Peyer's patch (tissue), 4 donors: ENCODE measurements around the gene MYL1. TPM values are rescaled to one million over a fixed set of nuclear protein-coding genes. Genes with fewer than 3 reads are reported as not detected.

ENCODE experiments used
- DNase-seq, 3 donors: peaks; one replicate each; pipeline ENCODE4 v3.0.0-alpha.2; 2017 to 2019
- H3K27ac ChIP-seq, 4 donors: fragments of 200-600 bp; sonication (generic); one replicate each; pipeline ENCODE4 v1.5.1; 2016 to 2019
- H3K27me3 ChIP-seq, 2 donors: fragments of 200-600 bp; sonication (generic); one replicate each; pipeline ENCODE4 v1.5.1; 2019
- H3K36me3 ChIP-seq, 3 donors: fragments of 200-600 bp; sonication (generic); one replicate each; pipeline ENCODE4 v1.5.1; 2016 to 2019
- H3K4me1 ChIP-seq, 4 donors: fragments of 200-600 bp; sonication (generic); one replicate each; pipeline ENCODE4 v1.5.1; 2016 to 2019
- H3K4me3 ChIP-seq, 4 donors: fragments of 200-600 bp; sonication (generic); 1 replicate in 3 of 4; 2 replicates in 1 of 4; pipeline ENCODE4 v1.5.1; 2016 to 2019; ENCODE audit warnings: mild to moderate bottlenecking in 1 of 4
- H3K9me3 ChIP-seq, 4 donors: fragments of 200-600 bp; sonication (generic); one replicate each; pipeline ENCODE4 v1.5.1; 2016 to 2019; ENCODE audit warnings: mild to moderate bottlenecking in 1 of 4
- POLR2A ChIP-seq, 2 donors: fragments of 450-650 bp; IDR thresholded peaks; one replicate each; pipeline ENCODE4 v1.5.1; 2017; ENCODE audit warnings: antibody characterized with exemption in 2 of 2, mild to moderate bottlenecking in 2 of 2, moderate library complexity in 2 of 2
- total RNA-seq, 4 donors: library from RNA; depleted of rRNA; stranded (reverse); fragments of >200 nt; gene quantifications; one replicate each; pipeline ENCODE4 v1.1.0, GENCODE V29; 2016
- TF ChIP-seq, protein P1 (sequence below), 6 experiments: fragments of 450-650 bp in 4 of 6; fragments of 200-600 bp in 2 of 6; sonication (generic) in 1 of 6; IDR thresholded peaks; one replicate each; pipeline ENCODE4 v1.5.1; 2017 to 2019; ENCODE audit warnings: antibody characterized with exemption in 6 of 6, mild to moderate bottlenecking in 3 of 6, moderate library complexity in 1 of 6

The MYL1 gene
- total RNA-seq, 4 donors from 2014 or later: not detected

DNA sequence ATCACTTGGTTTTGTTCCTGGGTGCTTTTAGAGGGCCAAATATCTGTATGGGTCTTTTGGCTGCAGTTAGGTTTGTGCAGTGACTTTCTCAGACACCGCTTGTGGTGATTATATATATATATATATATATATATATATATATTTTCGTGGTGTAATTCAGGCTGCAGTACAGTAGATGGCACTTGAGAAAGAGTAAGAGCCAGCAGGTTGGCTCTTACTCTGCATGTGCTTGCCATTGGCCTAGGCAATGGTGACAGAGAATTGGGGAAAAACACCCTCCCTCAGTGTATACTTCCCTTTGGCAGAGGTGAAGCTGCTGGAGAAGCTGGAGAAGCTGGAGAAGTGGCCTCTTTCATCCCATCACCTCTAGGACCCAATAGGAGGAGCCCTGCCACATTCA lies 22.2 kb upstream of the MYL1 start:
- peaks cover 0 to 4% (median 0%) of the 10 kb centered on the region in 4 donors for H3K9me3 ChIP-seq
- H3K4me3 ChIP-seq: no peak overlapping the region
- DNase-seq: no peak
- no peaks in the 10 kb centered on the region for H3K4me1 ChIP-seq
- TF ChIP-seq POLR2A (IDR thresholded peaks at IDR 0.05): no peak
- TF ChIP-seq, protein P1, sequence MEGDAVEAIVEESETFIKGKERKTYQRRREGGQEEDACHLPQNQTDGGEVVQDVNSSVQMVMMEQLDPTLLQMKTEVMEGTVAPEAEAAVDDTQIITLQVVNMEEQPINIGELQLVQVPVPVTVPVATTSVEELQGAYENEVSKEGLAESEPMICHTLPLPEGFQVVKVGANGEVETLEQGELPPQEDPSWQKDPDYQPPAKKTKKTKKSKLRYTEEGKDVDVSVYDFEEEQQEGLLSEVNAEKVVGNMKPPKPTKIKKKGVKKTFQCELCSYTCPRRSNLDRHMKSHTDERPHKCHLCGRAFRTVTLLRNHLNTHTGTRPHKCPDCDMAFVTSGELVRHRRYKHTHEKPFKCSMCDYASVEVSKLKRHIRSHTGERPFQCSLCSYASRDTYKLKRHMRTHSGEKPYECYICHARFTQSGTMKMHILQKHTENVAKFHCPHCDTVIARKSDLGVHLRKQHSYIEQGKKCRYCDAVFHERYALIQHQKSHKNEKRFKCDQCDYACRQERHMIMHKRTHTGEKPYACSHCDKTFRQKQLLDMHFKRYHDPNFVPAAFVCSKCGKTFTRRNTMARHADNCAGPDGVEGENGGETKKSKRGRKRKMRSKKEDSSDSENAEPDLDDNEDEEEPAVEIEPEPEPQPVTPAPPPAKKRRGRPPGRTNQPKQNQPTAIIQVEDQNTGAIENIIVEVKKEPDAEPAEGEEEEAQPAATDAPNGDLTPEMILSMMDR (IDR thresholded peaks at IDR 0.05): no peak
- H3K27me3 ChIP-seq: no peaks in the 10 kb centered on the region
- H3K27ac ChIP-seq: no peak overlapping the region
- H3K36me3 ChIP-seq: no peaks in the 10 kb centered on the region

DNA sequence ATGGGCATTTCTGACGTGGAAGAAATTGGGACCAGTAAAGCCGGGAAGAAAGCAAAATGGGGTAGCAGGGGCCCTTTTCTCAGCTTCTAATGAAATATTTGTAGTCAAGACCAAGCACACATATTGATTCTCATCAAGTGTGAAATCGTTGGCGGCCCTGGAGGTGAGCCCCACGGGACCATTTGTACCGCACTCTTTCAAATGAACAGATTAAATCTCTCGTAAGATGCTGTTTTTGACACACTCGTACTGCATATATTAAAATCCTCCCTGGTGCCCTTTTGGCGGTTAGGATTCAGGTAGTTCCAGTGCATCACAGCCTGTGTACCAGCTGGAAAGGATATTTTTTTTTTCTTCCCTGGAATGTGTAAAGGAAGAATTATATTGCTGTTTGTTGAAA lies 9.9 kb upstream of the MYL1 start:
- no peak overlapping the region for H3K4me3 ChIP-seq
- no peak overlapping the region for H3K27ac ChIP-seq
- no peaks in the 10 kb centered on the region for H3K9me3 ChIP-seq
- no peaks in the 10 kb centered on the region for H3K36me3 ChIP-seq
- DNase-seq: no peak
- H3K27me3 ChIP-seq: no peaks in the 10 kb centered on the region
- H3K4me1 ChIP-seq: no peaks in the 10 kb centered on the region
- TF ChIP-seq, protein P1 (IDR thresholded peaks at IDR 0.05): no peak
- TF ChIP-seq POLR2A (IDR thresholded peaks at IDR 0.05): no peak

DNA sequence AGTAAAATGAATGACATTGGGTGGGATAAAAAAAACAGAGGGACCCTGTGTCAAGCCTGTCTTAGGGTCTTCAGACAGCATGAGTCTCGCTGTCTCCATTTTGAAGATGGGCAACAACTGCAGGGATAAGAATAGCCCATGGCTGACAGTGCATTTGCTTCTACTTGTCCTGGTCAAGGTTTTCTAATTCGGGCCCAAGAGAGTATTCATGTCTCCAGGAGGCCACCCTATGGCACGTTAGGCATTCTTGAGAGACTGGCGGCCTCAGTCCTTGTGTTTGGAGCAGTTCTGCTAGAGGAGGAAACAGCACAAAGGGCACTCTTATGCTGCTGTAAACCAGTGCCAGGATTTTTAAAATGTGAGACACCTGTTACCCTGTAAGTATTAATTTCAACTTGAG lies 9.5 kb upstream of the MYL1 start:
- H3K36me3 ChIP-seq: no peaks in the 10 kb centered on the region
- no peak overlapping the region for H3K4me3 ChIP-seq
- TF ChIP-seq, protein P1 (IDR thresholded peaks at IDR 0.05): no peak
- TF ChIP-seq POLR2A (IDR thresholded peaks at IDR 0.05): no peak
- DNase-seq: no peak
- no peak overlapping the region for H3K27ac ChIP-seq
- no peaks in the 10 kb centered on the region for H3K4me1 ChIP-seq
- no peaks in the 10 kb centered on the region for H3K27me3 ChIP-seq
- H3K9me3 ChIP-seq: no peaks in the 10 kb centered on the region

DNA sequence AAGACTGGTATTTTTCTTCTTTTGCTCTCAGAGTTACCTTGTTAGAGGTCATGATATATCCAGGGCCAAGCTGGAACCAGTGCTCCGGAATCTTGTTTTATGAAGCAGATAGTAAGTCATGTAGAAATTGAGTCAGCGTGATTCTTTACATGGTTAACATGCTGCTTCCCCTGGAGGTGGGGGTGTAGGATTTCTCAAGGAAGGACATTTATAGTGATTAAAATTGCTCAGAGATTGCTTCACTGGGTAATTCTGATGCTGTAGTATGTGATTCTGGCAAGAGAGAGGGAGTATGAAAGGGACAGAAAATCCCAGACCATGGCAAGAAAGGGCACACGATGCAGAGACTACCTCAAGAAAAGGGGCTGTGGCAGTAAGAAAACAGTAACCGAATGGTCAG lies 8.0 kb upstream of the MYL1 start:
- no peaks in the 10 kb centered on the region for H3K9me3 ChIP-seq
- no peak for TF ChIP-seq POLR2A (IDR thresholded peaks at IDR 0.05)
- TF ChIP-seq, protein P1 (IDR thresholded peaks at IDR 0.05): no peak
- DNase-seq: no peak
- no peak overlapping the region for H3K27ac ChIP-seq
- H3K27me3 ChIP-seq: no peaks in the 10 kb centered on the region
- no peaks in the 10 kb centered on the region for H3K36me3 ChIP-seq
- no peaks in the 10 kb centered on the region for H3K4me1 ChIP-seq
- no peak overlapping the region for H3K4me3 ChIP-seq

DNA sequence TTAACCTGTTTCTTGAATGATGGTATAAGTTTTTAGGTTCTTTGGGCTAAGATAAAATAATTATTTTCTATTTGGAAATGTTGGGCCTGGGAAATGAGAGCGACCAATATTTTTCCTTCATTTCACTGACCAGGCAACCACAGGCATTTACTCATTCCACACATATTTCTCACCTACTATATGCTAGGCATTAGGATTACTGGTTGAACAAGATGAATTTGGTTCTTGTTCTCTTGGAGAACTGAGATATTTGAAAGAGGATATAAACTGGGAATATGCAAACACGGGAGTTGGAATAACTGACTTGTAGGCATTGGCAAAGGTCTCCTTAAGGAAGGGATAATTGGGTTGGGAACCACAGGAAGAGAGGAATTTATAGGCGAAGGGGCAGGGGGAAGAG lies 3.9 kb upstream of the MYL1 start:
- no peaks in the 10 kb centered on the region for H3K4me1 ChIP-seq
- H3K4me3 ChIP-seq: no peak overlapping the region
- DNase-seq: no peak
- no peaks in the 10 kb centered on the region for H3K36me3 ChIP-seq
- H3K27ac ChIP-seq: no peak overlapping the region
- TF ChIP-seq, protein P1 (IDR thresholded peaks at IDR 0.05): no peak
- no peak for TF ChIP-seq POLR2A (IDR thresholded peaks at IDR 0.05)
- no peaks in the 10 kb centered on the region for H3K9me3 ChIP-seq
- no peaks in the 10 kb centered on the region for H3K27me3 ChIP-seq

DNA sequence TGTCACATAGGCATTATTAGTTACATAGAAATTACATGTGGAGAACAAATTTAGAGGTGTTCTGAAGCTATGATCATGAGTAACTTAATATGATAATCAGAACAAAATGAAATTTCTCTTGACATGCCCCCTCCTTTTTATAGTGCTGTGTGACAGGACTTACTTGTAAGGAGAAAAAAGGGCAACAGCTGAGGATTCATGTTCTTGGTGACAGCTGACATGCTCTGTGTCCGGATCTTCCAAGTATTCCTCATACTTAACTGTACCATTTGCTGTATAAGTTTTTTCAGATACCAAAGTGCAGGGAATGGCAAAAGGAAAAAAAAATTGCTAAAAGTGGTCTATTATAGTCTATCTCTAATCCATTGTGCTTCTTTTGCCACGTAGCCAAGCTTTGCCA lies 3.5 kb upstream of the MYL1 start:
- Histone ChIP-seq H3K9me3 (no peaks in the 10 kb centered on the region), H3K4me3 (no peak overlapping the region), H3K27ac (no peak overlapping the region), H3K4me1 (no peaks in the 10 kb centered on the region), H3K27me3 (no peaks in the 10 kb centered on the region), H3K36me3 (no peaks in the 10 kb centered on the region)
- no peak for TF ChIP-seq POLR2A (IDR thresholded peaks at IDR 0.05)
- DNase-seq: no peak
